ENCODE data around the gene PSMB5.
A peak's percentile ranks its signal among the peaks of the same experiment; 100 is the strongest.

DNA sequence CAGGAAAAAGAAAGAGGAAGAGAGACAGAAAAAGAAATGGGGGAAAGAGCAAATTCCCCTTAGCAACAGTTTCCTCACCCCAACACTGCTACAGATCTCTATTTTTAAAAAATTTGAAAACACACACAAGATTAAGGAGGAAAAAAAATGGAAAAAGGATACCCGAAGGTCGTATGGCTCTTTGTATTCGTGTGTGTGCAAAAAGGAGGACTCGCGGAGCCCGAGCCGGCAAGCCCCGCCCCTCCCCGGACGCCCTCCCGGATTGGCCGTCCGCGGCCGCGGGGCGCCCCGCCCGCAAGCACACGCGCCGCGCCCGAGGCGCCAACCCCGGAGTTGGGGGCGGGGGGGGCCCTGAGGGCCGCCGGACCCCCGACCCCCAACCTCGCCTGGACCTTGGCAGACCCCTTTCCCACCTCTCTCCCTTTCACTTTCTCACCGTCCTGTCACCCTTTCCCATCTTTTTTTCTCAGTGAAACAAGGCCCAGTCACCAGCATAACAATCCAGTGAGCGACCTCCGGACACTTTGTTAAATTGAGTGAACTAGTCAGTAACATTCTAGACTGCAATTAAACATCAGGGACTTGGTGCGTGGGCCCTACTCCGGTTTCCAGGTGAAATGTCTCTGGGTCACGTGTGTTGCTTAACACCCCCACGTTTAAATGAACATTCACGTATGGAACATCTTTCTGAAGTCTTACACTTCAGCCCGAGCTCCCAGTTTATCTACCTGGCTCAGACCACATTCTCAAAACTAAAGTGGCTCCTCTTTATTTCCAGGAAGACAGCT, 24.6 kb downstream of the PSMB5 start, which contains the start of gene C14orf93:
- TF ChIP-seq POLR2A (IDR thresholded peaks at IDR 0.05), result peak; percentile 39
- TF ChIP-seq, protein P1, sequence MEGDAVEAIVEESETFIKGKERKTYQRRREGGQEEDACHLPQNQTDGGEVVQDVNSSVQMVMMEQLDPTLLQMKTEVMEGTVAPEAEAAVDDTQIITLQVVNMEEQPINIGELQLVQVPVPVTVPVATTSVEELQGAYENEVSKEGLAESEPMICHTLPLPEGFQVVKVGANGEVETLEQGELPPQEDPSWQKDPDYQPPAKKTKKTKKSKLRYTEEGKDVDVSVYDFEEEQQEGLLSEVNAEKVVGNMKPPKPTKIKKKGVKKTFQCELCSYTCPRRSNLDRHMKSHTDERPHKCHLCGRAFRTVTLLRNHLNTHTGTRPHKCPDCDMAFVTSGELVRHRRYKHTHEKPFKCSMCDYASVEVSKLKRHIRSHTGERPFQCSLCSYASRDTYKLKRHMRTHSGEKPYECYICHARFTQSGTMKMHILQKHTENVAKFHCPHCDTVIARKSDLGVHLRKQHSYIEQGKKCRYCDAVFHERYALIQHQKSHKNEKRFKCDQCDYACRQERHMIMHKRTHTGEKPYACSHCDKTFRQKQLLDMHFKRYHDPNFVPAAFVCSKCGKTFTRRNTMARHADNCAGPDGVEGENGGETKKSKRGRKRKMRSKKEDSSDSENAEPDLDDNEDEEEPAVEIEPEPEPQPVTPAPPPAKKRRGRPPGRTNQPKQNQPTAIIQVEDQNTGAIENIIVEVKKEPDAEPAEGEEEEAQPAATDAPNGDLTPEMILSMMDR (IDR thresholded peaks at IDR 0.05), result no peak

Data from right lobe of liver (tissue), 4 donors.